ENCODE data around the gene SLCO3A1. TPM values are rescaled to one million over a fixed set of nuclear protein-coding genes. Genes with fewer than 3 reads are reported as not detected.
A peak's percentile ranks its signal among the peaks of the same experiment; 100 is the strongest.

SLCO3A1 gene
- total RNA-seq, 1 experiment from 2014 or later: 10.1 TPM

DNA sequence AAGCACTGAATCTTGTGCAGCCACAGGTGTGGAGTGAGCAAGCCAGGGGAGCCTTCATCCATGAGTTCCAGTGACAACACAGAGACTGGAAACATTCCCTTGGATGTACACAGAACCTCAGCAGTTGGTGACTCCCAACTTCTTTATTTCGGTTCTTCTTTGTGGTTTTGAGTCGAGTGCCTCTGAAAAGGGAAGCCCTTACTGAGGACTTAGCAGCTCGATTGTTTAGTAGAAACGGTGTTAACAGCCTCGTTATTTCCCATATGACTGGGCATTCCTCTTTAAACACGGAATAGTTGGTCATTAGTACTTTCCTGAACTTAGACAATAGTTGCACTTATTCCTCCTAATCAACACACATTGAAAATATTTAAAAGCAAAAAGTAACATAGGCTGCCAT, 7.7 kb downstream of the SLCO3A1 start:
- no peaks in the 10 kb centered on the region for H3K27me3 Mint-ChIP-seq (ENCODE audit: insufficient read depth, unreplicated experiment)
- DNase-seq (ENCODE audit: unreplicated experiment): no peak
- peaks cover 8% of the 10 kb centered on the region for H3K36me3 Mint-ChIP-seq (ENCODE audit: insufficient read depth, unreplicated experiment)
- H3K4me1 Mint-ChIP-seq (ENCODE audit: insufficient read depth, unreplicated experiment): peaks cover 30% of the 10 kb centered on the region
- no peaks in the 10 kb centered on the region for H3K9me3 Mint-ChIP-seq (ENCODE audit: unreplicated experiment)
- H3K27ac Mint-ChIP-seq (ENCODE audit: low read depth, unreplicated experiment): no peak overlapping the region
- no TSS peak for BruUV-seq (replicated peaks)
- intact Hi-C loops (cut with micrococcal nuclease): no loop called here
- no peak overlapping the region for H3K4me3 Mint-ChIP-seq (ENCODE audit: unreplicated experiment)
- ChIA-PET CTCF (interaction anchor here (1.1 to 1.4 kb wide), 2 partner anchors 217 to 559 kb away, joined by 5 read pairs; no protein-coding TSS in a partner anchor), POLR2A (no interaction called here)
- TF ChIP-seq, protein P1, sequence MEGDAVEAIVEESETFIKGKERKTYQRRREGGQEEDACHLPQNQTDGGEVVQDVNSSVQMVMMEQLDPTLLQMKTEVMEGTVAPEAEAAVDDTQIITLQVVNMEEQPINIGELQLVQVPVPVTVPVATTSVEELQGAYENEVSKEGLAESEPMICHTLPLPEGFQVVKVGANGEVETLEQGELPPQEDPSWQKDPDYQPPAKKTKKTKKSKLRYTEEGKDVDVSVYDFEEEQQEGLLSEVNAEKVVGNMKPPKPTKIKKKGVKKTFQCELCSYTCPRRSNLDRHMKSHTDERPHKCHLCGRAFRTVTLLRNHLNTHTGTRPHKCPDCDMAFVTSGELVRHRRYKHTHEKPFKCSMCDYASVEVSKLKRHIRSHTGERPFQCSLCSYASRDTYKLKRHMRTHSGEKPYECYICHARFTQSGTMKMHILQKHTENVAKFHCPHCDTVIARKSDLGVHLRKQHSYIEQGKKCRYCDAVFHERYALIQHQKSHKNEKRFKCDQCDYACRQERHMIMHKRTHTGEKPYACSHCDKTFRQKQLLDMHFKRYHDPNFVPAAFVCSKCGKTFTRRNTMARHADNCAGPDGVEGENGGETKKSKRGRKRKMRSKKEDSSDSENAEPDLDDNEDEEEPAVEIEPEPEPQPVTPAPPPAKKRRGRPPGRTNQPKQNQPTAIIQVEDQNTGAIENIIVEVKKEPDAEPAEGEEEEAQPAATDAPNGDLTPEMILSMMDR (IDR thresholded peaks at IDR 0.05; ENCODE audit: unreplicated experiment): no peak

DNA sequence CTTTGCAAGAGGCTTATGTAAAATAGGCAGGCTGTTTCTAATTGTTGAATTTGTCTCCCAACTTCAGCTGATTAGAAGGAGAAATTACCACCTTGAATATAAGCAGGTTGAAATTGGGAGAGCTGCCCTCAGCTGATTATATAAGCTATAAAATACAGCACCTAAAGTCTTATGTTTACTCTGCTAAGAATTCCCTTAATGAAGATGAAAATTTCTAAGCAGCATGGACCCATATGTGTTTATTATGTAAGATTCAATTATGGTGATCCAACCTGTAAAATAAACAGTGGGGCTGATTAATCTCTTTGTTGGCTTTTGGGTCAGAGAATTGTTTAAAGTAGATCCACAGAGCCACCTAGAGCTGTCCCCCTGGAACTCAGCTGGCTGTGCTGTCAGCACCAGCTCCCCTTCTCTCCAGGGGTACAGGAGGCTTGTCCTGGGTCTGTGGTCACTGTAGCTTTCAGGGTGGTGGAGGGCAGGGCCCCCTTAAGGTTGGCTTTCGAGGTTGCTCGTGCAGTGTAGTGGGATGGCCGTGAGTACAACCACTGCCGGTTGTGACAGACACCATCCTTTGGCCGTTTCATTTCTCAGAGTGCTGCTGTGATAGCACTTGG, 9.5 kb downstream of the SLCO3A1 start:
- H3K4me3 Mint-ChIP-seq (ENCODE audit: unreplicated experiment): no peak overlapping the region
- CTCF ChIA-PET: interaction anchor here (0.6 to 1.7 kb wide), 8 partner anchors 9 to 371 kb away, joined by 3 to 10 read pairs (median 4); partner anchors contain the start of gene SLCO3A1
- POLR2A ChIA-PET: interaction anchor here (0.8 to 5.5 kb wide), 6 partner anchors 9 to 107 kb away, joined by 3 to 81 read pairs (median 4); partner anchors contain the start of gene SLCO3A1

DNA sequence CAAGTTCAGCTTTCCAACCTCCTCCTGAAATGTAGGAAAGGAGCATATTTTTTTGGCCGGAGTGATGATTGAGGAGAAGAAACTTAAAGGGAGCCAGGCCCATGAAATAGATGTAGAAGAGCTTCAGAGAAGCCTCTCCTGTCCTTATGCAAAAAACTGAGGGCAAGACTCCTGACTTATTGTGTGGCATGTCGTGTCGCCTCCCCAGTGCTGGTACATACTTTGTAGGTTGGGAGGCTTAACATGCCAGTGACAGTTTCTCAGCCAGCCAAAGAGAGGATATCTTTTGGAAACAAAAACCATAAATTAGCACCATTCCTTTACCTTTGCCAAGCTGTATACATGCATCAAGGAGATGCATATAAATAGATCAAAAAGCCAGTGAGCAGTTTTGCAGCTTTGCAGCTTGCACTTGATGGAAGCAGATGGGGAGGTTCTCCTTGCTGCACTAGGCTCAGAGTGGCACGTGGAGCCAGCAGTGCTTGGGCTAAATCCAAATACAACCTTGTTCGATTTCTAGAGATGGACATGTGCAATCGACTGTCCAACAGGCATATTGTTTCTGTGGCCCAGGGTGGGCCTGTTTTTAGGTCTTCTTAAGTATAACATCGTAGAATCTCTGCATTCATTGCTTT, 10.2 kb downstream of the SLCO3A1 start:
- TF ChIP-seq, protein P1 (IDR thresholded peaks at IDR 0.05; ENCODE audit: unreplicated experiment): no peak
- ChIA-PET POLR2A (interaction anchor here (0.8 to 5.5 kb wide), 5 partner anchors 8 to 107 kb away, joined by 3 to 81 read pairs (median 4); partner anchors contain the start of gene SLCO3A1), CTCF (interaction anchor here (0.6 to 1.7 kb wide), 7 partner anchors 10 to 215 kb away, joined by 3 to 10 read pairs (median 4); partner anchors contain the start of gene SLCO3A1)
- no peak for DNase-seq (ENCODE audit: unreplicated experiment)
- intact Hi-C loops (cut with micrococcal nuclease): no loop called here
- Mint-ChIP-seq H3K27me3 (ENCODE audit: insufficient read depth, unreplicated experiment) (no peaks in the 10 kb centered on the region), H3K36me3 (ENCODE audit: insufficient read depth, unreplicated experiment) (peaks cover 8% of the 10 kb centered on the region), H3K4me1 (ENCODE audit: insufficient read depth, unreplicated experiment) (peaks cover 29% of the 10 kb centered on the region), H3K9me3 (ENCODE audit: unreplicated experiment) (no peaks in the 10 kb centered on the region), H3K4me3 (ENCODE audit: unreplicated experiment) (no peak overlapping the region), H3K27ac (ENCODE audit: low read depth, unreplicated experiment) (no peak overlapping the region)
- BruUV-seq (replicated peaks): no TSS peak

More for the DNA sequence above, 9.5 kb downstream of the SLCO3A1 start:
- no TSS peak for BruUV-seq (replicated peaks)
- intact Hi-C loops (cut with micrococcal nuclease): no loop called here
- H3K27me3 Mint-ChIP-seq (ENCODE audit: insufficient read depth, unreplicated experiment): no peaks in the 10 kb centered on the region
- peaks cover 8% of the 10 kb centered on the region for H3K36me3 Mint-ChIP-seq (ENCODE audit: insufficient read depth, unreplicated experiment)
- peaks cover 29% of the 10 kb centered on the region for H3K4me1 Mint-ChIP-seq (ENCODE audit: insufficient read depth, unreplicated experiment)
- TF ChIP-seq, protein P1 (IDR thresholded peaks at IDR 0.05; ENCODE audit: unreplicated experiment): no peak
- no peak overlapping the region for H3K27ac Mint-ChIP-seq (ENCODE audit: low read depth, unreplicated experiment)
- H3K9me3 Mint-ChIP-seq (ENCODE audit: unreplicated experiment): no peaks in the 10 kb centered on the region
- no peak for DNase-seq (ENCODE audit: unreplicated experiment)

DNA sequence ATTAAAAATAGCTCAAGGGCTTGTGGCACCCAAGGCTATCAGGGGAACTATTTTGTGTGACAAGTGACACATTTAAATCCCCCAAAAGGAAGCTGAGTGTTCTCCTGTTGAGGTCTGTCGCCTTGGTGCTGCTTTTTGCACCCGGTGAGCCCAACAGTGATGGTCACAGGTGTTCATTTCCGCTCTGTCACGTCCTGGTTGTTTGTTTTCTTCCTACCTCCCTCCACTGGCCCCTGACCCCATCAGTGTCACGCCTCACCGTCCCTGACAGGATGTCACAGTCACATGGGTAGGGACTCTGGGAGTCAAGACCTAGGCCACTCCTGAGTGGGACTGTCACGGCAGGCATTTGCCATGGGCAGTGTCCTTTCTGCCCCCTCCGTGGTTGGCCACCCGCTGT, 11.2 kb downstream of the SLCO3A1 start:
- H3K36me3 Mint-ChIP-seq (ENCODE audit: insufficient read depth, unreplicated experiment): peaks cover 8% of the 10 kb centered on the region
- TF ChIP-seq, protein P1 (IDR thresholded peaks at IDR 0.05; ENCODE audit: unreplicated experiment): no peak
- CTCF ChIA-PET: interaction anchor here (0.6 to 4.1 kb wide), 9 partner anchors 10 to 562 kb away, joined by 3 to 24 read pairs (median 3); partner anchors contain the start of gene SLCO3A1
- no peak for DNase-seq (ENCODE audit: unreplicated experiment)
- H3K4me1 Mint-ChIP-seq (ENCODE audit: insufficient read depth, unreplicated experiment): peaks cover 29% of the 10 kb centered on the region
- no peaks in the 10 kb centered on the region for H3K27me3 Mint-ChIP-seq (ENCODE audit: insufficient read depth, unreplicated experiment)
- intact Hi-C loops (cut with micrococcal nuclease): no loop called here
- H3K4me3 Mint-ChIP-seq (ENCODE audit: unreplicated experiment): no peak overlapping the region
- POLR2A ChIA-PET: interaction anchor here (0.6 to 5.5 kb wide), 4 partner anchors 11 to 77 kb away, joined by 3 to 81 read pairs (median 4); partner anchors contain the start of gene SLCO3A1
- BruUV-seq (replicated peaks): no TSS peak
- H3K27ac Mint-ChIP-seq (ENCODE audit: low read depth, unreplicated experiment): peak overlapping the region; percentile 90
- H3K9me3 Mint-ChIP-seq (ENCODE audit: unreplicated experiment): no peaks in the 10 kb centered on the region
